ENCODE results near the gene GABRG1.

DNA sequence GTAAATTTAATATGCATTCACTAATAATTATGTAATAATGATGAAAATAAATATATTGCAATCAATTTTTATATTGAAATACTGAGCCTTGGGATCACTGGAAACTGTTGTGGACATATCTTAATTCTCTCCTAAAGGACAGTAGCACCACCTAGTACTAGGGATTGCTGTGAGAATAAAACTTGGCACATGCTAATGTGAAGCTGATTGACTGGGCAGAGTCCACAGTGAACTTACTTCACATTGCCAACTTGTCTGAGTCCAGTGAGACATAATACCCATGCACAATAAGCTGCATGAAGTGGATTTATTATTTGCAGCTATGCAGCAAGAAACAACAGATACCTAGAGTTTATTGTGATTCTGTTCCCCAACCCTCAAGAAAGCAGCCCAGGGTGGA, 131.1 kb downstream of the GABRG1 start:
- no peak for TF ChIP-seq CTCF (IDR thresholded peaks at IDR 0.05; ENCODE audit: low read length)
- no peak for TF ChIP-seq EZH2 (IDR thresholded peaks at IDR 0.05; ENCODE audit: borderline replicate concordance, low read length)
